GOT3 (cell line): ENCODE data around the gene KLK1.

Experiments used
- DNase-seq: peaks from one replicate; lab custom pipeline; 2025; ENCODE audit warnings: mixed read lengths; lab: John Stamatoyannopoulos, UW

Gene KLK1

GRCh38 chr19:50823389-50824042 is at the start of gene KLK1:
TSS of gene KLK1 (minus strand) at chr19:50823787. CDS start at chr19:50823748, 39 bp downstream.
- DNase-seq, result no peak

DNA sequence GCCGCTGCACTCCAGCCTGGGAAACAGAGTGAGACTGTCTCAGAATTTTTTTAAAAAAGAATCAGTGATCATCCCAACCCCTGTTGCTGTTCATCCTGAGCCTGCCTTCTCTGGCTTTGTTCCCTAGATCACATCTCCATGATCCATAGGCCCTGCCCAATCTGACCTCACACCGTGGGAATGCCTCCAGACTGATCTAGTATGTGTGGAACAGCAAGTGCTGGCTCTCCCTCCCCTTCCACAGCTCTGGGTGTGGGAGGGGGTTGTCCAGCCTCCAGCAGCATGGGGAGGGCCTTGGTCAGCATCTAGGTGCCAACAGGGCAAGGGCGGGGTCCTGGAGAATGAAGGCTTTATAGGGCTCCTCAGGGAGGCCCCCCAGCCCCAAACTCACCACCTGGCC is 49.5 kb upstream of the KLK1 start, which contains the start of gene KLK2:
TSS of gene KLK2 (plus strand) at position 384 of the 400 bp plus-strand sequence. CDS start 35 bp downstream, outside the sequence.
- no peak for DNase-seq

GRCh38 chr19:50870417-50871089 is 47.0 kb upstream of the KLK1 start:
- no peak for DNase-seq

- DNase-seq, result no peak
These were observed 45.9 kb upstream of the KLK1 start for GRCh38 chr19:50869479-50869878.

DNA sequence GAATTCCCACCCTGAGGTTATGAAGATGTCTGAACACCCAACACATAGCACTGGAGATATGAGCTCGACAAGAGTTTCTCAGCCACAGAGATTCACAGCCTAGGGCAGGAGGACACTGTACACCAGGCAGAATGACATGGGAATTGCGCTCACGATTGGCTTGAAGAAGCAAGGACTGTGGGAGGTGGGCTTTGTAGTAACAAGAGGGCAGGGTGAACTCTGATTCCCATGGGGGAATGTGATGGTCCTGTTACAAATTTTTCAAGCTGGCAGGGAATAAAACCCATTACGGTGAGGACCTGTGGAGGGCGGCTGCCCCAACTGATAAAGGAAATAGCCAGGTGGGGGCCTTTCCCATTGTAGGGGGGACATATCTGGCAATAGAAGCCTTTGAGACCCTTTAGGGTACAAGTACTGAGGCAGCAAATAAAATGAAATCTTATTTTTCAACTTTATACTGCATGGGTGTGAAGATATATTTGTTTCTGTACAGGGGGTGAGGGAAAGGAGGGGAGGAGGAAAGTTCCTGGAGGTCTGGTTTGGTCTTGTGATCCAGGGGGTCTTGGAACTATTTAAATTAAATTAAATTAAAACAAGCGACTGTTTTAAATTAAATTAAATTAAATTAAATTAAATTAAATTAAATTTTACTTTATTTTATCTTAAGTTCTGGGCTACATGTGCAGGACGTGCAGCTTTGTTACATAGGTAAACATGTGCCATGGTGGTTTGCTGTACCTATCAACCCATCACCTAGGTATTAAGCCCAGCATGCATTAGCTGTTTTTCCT is 38.1 kb upstream of the KLK1 start:
- no peak for DNase-seq

- DNase-seq, result no peak
These were observed 37.4 kb upstream of the KLK1 start for GRCh38 chr19:50861010-50861409.

DNA sequence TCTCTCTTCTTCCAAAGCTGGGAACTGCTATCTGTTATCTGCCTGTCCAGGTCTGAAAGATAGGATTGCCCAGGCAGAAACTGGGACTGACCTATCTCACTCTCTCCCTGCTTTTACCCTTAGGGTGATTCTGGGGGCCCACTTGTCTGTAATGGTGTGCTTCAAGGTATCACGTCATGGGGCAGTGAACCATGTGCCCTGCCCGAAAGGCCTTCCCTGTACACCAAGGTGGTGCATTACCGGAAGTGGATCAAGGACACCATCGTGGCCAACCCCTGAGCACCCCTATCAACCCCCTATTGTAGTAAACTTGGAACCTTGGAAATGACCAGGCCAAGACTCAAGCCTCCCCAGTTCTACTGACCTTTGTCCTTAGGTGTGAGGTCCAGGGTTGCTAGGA is 36.3 kb upstream of the KLK1 start:
- DNase-seq, result no peak

DNA sequence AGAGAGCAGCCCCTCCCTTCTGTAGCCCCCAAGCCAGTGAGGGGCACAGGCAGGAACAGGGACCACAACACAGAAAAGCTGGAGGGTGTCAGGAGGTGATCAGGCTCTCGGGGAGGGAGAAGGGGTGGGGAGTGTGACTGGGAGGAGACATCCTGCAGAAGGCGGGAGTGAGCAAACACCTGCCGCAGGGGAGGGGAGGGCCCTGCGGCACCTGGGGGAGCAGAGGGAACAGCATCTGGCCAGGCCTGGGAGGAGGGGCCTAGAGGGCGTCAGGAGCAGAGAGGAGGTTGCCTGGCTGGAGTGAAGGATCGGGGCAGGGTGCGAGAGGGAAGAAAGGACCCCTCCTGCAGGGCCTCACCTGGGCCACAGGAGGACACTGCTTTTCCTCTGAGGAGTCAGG is 35.3 kb upstream of the KLK1 start:
- DNase-seq, result no peak

GRCh38 chr19:50857366-50857765 is 33.8 kb upstream of the KLK1 start:
- no peak for DNase-seq

- DNase-seq, result no peak
These were observed 31.2 kb upstream of the KLK1 start, which contains the start of gene KLK3 for GRCh38 chr19:50854636-50855410. TSS of gene KLK3 (plus strand) at chr19:50854915. CDS start at chr19:50854956, 41 bp downstream.

DNA sequence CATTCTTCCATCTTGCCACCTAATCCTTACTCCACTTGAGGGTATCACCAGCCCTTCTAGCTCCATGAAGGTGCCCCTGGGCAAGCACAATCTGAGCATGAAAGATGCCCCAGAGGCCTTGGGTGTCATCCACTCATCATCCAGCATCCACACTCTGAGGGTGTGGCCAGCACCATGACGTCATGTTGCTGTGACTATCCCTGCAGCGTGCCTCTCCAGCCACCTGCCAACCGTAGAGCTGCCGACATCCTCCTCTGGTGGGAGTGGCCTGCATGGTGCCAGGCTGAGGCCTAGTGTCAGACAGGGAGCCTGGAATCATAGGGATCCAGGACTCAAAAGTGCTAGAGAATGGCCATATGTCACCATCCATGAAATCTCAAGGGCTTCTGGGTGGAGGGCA is 28.0 kb upstream of the KLK1 start:
- no peak for DNase-seq

- no peak for DNase-seq
These were observed 27.2 kb upstream of the KLK1 start for GRCh38 chr19:50850738-50851137.

DNA sequence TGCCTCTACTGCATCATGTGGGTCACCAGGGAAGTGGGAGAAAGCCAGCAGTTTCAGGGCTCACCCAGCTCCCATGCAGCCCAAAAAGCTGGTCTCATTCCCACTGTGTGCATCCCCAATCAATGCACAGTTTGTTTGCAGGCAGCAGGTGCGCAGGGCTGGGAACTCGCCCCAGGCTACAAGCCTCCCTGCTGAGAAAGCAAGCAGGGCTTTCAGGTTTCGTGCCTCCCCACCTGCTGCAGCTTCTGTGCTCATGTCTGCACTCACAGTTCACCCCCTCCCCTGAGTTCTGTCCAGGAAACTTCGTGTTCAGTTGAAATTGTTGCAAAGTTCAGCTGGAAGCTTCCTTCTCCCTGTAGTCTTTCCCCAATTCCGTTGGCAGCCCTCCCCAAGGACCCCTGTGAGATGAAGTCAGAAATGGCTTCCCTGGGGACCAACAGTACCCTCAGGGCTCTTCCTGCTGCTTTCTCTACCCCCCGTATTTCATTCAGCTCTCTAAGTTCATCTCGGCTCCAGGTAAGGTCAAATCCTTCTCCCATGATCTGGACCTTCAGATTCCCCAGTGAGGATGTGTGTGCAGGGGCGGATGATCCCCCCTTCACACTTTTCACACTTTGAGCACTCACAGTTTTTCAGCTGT is 20.8 kb upstream of the KLK1 start:
- no peak for DNase-seq

DNA sequence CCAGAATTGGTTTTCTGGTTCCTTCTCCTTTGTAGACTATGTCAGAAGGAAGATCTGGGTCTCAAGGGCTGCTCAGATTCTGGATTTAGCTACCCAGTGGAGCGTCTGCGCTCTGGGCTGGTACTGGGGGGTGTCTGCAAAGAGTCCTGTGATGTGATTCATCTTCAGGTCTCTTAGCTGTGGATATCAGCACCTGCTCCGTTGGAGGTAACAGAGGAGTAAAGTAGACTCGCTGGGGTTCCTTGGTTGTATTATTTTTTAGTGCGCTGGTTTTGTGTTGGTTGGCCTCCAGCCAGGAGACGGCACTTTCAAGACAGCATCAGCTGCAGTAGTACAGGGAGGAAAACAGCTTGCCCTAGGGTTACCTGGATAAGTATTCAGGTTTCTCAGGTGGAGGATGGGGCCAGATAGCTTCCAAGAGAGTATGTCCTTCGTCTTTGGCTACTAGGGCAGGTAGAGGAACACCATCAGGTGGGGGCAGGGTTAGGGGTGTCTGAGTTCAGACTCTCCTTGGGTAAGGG is 20.2 kb upstream of the KLK1 start:
- no peak for DNase-seq

DNA sequence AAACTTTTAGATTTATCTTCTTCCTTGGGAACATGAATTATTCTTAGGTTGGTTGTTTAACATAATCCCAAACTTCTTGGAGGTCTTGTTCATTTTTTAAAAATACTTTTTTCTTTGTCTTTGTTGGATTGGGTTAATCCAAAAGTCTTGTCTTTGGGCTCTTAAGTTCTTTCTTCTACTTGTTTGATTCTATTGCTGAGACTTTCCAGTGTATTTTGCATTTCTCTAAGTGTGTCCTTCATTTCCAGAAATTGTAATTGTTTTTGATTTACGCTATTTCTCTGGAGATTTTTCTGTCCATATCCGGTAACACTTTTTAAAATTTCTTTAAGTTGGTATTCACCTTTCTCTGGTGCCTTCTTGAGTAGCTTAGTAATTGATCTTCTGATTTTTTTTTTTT is 19.6 kb upstream of the KLK1 start:
- DNase-seq, result no peak

DNA sequence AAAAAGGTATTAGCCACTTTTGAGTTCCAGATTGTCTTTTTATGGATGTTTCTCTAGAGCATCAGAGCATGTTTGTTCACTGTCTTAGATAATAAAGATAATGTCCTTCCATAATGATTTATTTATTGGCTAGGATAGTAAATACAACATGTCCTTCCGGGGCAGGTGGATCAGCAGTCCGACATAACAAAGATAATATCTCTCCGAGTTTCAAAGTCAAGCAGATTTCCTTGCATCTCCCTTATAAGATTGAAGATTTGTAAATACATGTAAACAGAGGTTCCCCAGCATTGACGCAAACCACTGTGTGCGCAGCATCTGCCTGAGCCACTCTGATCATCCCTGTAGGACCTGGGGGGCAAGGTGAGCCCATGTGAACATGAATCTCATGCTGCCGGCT is 18.5 kb upstream of the KLK1 start:
- DNase-seq, result no peak

DNA sequence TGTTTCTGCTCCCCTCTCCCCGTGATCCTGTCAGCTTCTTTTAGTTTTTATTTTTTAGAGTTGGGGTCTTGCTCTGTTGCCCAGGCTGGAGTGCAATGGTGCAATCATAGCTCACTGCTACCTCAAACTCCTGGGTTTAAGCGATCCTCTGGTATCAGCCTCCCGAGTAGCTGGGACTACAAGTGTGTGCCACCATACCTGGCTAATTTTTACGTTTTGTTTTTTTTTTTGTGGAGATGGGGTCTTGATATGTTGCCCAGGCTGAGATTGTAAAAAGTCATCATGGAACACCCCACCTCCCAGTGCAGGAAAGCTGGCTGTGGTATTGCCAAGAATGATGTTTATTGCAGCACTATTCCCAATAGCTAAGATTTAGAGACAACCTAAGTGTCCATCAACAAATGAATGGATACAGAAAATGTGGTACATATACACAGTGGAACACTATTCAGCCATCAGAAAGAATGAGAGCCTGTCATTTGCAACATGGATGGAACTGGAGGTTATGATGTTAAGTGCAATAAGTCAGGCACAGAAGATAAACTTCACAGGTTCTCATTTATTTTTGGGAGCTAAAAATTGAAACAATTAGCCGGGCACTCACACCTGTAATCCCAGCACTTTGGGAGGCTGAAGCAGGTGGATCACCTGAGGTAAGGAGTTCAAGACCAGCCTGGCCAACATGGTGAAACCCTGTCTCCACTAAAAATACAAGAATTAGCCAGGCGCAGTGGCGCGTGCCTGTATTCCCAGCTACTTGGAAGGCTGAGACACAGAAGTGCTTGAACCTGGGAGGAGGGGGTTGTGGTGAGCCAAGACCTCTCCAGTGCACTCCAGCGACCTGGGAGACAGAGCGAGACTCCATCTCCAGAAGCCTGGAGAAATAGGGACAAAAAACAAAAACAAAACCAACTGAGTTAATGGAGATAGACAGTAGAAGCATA is 16.4 kb upstream of the KLK1 start:
- DNase-seq, result no peak

DNA sequence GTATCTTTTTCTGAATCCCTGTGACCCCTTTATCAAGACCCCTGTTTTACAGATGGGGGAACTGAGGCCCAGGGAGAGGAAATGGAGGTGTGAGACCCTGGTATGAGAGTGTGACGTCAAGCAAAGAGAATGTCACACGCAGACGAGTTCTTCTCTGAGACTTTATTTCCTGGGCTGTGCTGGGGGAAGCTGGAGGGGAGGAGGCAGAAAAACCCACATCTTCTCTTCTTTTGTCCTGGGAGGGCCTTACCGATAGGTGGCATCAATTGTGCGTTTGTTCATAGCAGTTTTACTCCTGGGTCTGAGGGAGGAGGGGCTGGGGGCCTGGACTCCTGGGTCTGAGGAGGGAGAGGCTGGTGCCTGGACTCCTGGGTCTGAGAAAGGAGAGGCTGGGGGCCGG is 14.7 kb upstream of the KLK1 start:
- DNase-seq, result no peak

- no peak for DNase-seq
These were observed 13.7 kb upstream of the KLK1 start for GRCh38 chr19:50837300-50837699.

- DNase-seq, result no peak
These were observed 13.1 kb upstream of the KLK1 start for GRCh38 chr19:50836543-50837195.
